ENCODE results near the gene AUTS2.

AUTS2 gene

DNA sequence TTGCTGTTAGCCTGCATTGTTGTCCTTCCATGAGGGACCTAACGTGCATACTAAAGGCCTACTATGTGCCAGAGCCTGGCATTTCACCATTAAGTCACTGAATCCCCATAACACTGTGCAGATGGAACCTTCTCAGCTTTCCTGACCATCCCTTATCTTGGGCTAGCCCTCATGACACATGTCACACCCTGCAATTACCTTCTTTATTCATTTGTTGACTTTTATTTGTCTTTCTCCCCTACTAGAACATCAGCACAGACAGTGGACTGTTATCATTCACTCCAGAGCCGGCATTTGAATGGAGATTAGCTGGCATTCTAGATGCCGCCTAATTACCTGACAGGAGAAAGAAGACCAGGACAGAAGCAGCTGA is 1062.5 kb downstream of the AUTS2 start:
- DNase-seq: no peak

DNA sequence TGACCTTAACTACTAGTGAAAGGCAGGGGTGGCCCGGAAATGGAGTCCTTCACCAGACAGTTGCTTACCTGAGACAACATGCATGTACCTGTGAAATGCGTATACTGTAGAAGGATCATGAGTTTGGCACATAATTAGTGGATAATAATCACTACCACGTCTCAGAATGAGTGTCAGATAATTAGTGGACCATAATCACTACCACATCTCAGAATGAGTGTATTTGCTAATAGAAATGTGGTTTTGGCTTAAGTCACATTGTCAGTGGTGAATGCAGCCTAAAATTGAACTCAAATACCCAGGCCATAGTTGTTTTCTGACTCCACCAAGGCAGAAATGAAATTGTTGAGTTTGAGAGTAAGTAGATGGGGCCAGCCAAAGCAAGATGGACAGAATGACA is 1065.4 kb downstream of the AUTS2 start:
- no peak for DNase-seq

DNA sequence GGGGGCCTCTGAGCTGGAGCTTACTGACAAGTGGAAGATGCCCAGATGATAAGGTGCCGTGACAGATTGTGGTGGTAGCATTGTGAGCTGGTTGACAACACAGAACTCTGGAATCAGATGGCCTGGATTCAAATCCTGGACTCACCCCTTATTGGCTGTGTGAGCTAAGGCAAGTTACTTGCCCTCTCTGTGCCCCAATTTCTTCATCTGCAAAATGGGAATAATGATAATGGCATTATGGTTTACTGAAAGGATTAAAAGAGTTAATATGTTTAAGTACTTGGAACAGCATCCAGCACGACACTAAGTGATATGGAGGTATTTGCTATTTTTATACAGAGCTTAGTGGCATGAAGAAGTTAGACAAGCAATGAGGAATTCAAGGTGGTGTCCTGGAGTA is 1067.7 kb downstream of the AUTS2 start:
- no peak for DNase-seq

DNA sequence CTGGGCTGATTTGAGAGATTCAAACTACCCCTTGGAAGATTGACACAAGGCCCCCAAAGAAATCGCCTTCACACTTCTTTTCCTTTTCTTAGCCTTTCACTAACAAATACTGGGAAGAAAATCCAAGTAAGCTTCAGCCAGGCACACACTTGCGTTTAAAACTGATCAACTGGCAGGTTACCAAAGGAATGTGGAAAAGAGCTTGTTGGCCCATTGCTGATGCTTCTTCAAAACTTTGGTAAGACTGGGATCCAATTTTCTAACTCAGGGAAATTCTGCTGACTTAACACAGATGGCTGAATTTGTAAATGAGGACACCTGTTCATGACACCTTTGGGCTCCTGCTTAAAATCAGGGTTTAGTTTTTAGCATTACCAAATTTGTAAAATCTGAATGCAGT is 1069.1 kb downstream of the AUTS2 start:
- no peak for DNase-seq

DNA sequence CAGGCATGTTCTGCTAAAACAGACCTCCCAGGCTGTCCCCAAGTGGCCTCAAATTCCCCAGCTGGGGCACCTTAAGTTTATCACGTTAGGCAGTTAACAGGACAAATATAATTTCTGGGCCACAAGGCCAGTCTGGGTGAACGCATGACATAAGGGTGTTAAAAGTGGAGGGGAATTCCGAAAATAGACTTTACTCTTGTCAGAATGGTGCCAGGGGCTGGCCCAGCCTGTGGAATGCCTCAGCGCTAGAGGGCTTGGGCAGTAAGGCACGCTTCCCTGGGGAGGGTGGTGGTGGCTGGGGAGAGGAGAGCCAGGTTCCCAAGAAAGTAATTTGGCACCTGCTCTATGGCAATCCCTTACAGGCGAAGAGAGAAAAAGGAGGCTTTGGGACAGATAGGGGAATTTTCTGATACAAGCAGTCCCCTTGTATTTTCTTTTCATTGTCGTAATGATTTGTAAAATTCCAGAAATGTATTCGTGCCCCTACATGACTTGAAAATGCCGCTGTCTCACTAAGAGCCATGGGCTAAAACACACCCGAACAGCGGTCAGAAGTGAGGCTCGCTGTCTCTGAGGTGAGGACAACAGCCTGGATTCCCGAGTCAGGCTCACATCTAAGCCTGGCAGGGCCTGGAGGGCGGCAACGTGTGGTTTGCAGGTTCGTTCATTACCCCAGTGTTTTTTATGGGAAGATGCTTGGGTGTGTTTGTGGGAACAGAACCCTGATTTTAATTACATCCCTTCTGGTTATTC is 1070.5 kb downstream of the AUTS2 start:
- DNase-seq: no peak

DNA sequence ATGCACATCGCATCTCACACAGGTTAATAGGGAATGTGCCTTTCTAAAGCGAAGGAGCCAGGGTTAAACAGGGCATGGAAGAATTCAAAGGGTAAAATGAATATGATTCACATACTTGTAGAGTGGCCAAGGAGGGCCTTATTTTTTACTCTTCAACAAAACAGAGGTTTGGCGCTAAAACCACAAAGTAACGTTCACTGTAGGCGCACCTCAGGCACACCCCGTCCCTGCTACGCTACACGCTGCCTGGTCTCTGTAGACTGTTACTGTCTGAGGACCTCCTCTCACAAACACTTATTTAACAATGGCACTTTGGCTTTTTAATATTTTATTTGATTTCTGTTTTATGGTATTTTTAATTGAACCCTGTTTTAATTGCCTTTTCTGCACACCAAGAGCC is 1071.6 kb downstream of the AUTS2 start:
- no peak for DNase-seq

DNA sequence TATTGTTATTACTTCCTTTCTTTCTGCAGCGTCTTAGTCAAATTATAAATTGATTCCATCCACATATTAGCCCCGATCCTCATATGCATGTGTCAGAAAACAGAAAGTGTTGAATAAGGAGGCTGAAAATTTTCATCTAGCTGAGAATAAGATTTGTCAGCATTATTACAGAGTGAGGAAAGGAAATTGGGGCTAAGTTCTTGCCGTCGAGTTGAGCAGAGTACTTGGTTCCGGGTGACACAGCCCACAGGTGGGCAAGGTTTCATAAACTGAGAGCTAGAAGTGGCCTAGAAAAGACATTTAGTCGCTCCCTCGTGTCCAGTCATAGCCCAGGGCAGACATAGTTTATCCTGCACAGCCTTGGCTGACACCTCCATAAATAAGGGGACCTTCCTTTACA is 1072.0 kb downstream of the AUTS2 start:
- no peak for DNase-seq

DNA sequence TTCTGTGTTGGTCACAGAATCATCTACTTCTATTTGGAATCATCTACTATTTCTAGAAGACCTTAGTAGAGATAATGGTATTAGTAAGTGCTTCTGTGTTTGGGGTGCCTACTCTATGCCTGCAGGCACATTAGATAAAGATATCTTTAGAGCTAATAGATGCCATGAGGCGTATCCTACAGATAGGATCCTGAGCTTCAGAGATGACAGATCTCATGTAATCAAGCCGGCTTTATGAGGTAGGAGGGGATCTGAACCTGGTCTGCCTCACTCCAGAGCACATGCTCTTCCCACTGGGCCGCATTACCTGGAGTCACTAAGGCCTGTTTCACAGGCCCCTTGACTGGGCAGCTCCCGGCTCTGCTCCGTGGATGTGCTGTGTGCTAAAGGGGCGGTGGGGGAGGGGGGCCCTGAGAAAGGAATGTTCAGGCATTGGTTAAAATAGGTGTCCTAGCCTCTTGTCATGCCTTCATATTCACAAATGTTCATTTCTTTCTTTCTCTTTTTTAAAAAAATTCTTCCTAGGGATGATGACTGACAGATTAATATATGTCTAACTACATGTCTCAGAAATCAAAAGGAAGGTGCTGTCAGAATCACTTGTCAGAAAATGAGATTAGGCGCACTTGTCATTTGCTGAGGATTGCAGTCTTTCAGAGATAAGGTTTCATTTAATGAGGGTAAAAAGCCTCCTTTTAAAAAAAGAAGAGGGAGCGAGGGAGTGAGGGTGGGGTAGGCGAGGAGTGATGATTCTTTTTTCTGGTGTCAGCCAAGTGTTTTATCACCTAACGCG is 1075.7 kb downstream of the AUTS2 start:
- DNase-seq: no peak

DNA sequence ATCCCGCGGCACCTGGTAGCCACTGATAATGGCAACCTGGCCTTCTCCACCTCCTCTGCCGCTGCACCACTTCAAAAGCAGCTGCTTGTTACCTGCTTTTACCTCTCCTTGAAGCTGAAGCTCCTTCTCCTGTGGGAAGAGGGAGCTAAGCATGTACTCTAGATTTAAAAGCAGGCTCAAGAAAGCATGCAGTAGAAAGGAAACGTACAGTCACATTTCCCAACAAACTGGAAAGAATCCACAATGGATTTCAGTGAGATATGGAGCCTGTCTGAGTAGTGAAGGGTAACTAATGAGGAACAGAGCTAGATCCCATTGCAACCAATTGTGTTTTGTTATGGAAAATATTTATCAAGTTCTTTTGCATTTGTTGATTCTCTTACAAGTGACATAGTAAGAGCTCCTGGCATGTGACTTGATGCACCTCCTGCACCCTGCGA is 1076.3 kb downstream of the AUTS2 start:
- DNase-seq: no peak

DNA sequence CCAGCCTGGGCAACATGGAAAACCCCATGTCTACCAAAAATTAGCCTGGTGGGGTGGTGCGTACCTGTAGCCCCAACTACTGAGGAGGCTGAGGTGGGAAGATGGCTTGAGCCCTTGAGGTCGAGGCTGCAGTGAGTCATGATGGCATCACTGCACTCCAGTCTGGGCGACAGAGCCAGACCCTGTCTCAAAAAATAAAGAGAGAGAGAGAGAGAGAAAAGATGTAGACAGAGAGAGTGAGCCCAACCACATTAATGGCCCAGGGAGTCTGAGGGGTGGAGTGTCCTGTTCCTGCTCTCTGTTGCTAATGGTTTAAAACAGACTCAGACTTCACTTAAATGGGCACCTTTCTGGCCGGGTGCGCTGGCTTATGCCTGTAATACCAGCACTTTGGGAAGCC is 1078.0 kb downstream of the AUTS2 start:
- DNase-seq: no peak

DNA sequence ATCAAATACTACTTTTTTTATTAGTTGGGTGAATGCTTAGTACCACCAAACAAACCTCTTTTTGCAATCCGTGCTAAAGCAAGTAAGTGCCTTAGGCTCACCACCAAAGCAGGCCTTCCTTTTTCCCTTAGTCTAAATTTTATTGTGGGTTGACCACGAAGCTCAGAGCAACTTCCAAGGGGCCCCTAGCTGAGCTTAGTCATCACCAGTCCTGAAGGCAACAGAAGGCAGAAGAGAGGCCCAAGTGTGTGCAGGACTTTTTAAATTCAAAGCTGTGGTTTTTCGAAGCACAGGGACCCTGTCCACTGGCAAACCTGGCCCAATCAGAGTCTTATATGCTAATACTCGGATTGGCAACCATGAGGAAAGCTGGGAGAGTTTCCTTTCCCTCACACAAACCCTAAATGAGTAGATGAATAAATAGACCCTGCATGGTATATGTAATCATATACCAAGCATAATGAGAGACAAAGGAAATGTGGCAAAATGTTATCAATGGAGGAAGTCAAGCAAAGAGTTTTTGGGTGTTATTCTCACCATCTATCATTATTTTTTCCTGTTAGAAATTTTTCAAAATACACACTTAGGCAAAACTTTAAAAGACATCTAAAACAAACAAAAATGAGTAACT is 1080.5 kb downstream of the AUTS2 start:
- DNase-seq: no peak

DNA sequence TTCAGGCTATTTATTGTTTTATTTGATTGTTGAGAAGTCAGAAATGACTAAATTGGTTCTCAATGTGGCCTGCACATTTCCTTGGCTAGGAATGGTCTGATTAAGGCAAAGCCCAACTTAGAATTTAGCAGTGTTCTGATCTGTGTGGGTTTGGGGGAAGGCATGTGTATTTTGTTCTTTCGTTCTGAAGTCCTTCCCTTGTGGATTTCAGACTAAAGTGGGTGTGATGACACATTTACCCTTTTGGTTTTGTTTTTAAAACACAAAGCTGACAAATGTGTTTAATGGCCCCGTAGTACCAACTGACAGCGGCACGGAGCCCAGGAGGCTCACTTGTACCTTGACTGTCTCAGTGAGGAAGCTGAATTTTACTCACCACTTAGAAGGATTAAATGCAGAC is 1081.4 kb downstream of the AUTS2 start:
- DNase-seq: no peak

DNA sequence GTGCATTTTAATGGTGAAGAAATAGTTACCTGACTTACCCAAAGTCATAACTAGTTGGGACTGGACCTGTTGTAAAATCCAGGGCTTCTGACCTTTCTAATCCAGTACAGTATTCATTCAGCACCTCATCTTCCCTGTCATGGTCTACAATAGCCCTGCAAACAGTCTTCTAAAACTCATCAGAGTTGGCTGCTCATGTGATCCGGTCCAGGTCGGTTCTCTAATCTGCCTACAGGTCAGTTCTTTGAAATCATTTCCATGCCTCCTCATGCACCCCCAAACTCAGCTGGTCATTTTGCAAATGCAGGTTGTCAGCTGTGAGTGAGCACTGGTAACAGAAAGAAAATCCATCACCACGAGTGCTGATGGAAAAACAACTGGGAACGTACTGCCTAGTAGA is 1082.0 kb downstream of the AUTS2 start:
- DNase-seq: no peak

DNA sequence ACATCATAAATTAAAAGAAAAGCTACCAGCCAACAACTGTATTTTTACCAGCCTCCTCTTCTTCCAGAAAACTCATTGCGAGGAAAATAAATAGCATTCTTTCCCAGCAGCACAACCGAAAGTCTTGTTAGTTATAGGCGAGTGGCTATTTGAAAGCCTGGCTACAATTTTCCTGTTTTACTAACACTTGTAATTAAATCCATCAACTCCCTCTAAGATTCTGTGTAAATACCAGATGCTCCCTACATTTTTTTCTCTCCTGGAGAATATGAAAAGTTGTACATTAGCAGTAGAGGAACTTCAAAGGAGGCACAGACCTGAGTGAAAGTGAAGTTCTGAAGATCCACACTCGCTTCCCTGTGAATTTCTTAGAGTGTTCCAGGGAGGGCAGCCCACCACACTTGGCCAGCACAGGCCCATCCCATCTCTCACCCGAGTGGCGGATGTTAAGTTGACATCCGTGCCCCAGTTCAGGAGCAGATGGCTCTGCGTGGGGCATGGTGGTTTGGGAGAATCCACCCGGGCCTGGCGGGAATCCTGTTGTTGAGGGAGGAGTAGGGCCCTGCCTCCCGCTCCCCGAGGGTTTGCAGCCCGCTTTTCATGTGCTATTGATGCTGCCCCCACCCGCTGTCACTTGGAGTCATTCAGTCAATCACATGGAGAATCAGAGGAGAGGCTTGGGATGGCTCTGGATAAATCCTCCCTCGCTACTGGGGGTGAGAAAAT is 1082.6 kb downstream of the AUTS2 start:
- peak; percentile 49 for DNase-seq

DNA sequence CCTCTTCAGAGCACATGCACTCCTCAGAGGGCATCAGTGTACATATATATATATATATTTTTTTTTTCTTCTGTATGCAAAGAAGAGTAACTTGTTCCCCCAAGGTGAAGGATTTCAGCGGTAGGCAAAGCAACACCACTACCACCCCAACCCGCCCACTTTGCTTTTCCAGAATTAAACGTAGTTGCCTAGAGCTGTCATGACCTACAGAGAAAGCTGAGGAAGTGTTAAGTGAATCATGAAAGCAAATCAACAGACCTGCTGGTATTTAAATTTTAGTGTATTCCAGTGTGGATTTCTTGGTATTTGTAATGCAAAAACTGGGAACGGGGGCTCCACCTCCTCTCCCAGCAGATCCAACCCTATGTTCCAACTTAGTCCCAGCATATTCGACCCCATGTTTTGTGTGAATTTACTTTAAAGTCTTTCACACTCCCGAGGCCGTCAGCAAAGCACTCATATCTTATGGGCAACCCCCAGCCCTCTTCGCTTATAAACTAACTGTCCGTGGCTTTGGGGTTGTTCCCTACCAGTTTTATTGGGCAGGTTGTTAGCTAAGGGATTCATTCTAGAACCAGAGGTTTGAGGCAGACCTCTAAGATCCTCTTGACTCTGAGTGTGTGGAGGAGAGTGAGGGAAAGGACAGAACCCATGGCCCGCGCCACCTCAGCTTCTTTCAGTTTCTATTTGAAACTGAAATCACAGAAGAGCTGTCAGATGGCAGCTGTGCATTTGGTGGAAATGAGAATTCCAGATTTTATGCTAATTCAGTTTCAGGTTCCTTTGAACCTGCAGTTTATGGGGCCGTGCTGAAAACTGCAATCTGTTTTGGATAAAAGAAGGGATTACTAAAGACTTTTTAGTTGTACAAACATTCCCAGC is 1083.4 kb downstream of the AUTS2 start:
- DNase-seq: peak; percentile 66

DNA sequence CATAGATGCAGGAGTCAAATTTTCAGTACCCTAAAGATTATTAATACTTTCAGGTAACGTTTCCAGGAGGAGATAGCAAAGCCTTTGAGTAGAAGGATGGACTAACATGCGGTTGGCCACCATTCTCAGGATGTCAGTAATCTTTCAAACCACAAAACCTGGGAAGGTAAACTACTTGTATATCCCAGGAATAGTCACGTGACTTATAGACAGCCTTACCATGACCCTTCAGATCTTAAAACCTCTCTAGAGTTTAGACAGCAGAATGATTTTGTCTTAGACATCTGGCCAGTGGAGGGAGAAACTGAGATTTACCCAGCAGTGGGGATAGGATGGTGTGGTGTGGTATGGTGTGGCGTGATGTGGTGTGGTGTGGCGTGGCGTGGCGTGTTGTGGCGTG is 1085.9 kb downstream of the AUTS2 start:
- DNase-seq: no peak

DNA sequence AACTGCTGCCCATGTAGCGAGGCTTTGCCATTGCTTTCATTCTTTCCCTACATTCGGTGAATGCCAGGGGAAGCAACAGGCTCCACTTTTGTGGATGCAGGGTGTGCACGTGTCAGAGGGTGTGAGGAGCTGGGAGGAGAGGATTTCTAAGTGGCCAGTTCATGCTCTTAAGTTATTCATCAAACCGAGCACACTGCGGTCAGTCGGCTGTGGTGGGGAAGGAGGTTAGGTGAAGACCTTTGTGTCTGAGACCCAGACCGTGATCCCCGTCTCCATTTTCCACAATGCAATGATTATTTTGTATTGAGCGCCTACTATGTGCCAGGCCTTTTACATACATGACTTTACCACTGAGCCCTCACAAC is 1095.0 kb downstream of the AUTS2 start:
- DNase-seq: no peak

DNA sequence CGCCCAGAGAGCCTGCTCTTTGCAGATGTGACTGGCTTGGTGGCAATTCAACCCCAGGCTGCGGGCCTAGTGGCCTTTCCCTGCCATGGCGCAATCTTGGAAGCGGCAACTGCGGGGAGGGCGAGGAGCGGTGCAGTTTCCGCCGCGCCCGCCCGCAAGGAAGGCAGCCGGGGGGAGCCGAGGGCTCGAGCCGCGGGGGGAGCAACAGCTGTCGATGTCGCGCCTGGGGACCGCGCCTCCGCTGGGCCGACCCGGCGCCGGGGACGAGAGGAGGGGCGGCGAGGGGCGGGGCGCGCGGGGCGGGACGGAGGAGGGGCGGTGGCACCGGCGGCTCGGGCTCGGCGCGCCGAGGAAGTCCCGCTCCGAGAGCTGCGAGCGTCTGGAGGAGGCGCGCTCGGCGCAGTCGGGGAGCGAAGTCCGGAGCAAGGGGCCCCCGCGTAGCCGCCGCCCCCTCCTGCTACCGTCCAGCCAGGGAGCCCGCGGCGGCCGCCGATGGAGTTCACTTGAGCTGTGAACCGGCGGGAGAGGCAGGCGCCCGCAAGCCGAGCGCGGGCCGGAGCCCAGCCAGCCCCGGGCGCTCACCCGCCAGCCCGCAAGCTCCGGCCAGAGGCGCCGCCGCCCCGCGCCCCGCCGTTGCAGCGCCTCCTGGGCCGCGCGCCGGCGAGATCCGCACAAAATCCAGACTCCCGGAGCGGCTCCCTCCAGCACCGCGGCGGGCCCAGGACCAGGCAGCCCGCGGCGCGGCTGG is 1095.6 kb downstream of the AUTS2 start:
- DNase-seq: peak; percentile 28

DNA sequence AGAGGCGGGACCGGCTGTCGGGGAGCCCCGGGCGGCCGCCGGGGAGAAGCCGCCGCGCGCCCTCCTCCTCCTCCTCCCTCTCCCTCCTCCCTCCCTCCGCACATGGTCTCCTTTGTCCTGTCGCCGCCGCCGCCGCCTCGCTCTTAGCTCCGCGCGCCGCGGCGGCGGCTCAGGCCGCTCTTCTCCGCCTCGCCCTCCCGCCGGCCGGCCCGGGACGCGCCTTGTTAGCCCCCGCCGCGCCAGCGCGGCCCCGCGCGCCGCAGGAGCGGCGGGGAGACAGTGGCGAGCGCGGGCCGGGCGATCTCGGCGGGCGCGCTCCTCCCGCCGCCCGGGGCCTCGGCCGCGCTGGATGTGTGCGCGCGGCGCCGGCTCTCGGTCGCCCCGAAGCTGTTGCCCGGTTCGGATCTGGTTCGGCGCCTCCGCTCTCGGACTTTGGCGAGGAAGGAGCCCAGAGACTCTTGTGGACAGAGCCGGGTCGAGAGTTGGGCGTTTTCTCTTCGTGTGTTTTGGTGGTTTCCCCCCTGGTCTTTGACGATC is 1096.2 kb downstream of the AUTS2 start:
- no peak for DNase-seq

DNA sequence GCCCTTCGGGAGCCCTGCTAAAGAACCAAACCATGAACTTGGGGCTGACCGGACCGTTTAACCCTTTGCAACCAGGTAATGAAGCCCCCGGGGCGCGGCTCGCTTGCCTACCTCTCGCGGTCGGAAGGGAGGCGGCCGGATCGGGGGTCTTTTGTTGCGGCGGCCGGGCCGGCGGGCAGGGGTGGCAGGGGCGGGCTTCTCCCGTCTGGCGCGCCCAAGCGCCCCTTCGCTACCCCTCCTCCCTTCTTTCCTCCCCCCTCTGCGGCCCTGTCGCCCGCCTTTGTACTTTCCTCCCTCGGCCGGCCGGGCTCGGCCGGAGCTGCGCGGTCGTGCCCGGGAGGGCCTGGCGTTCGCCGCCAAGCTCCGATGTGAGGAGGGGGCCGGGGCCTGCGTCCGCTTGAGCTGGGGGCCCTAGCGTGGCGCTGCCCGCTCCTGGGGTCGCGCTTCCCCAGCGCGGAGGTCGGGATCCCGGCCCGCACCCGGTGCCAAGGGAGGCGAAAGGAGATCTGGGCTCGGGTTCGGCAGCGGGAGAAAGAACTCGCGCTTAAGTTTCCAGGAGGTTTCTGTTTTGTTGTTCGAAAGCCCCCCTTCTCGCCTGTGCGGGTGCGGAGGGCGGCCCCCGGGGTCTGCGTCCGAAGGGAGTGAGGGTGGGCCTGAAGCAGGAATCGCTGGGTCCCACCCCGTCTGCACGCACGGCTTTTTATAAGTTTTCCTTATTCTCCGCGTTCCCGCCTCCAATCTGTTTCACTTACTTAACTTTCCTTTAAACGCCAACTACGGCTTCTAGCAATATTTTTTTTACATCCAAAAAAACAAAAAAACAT is 1096.9 kb downstream of the AUTS2 start:
- DNase-seq: no peak

DNA sequence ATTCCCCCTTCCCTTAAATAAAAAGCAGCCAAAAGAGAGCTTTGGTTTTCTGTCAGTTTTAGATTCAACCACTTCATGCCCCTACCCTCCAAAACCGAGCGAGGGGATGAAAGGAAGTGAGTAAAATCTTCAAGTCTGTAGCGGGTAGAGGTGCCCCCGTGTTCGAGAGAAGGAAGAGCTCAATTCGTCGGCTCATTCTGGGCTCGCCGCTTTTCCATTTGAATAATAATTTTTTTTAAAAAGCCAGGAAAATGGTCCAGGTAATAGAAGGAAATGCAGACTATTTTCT is 1097.5 kb downstream of the AUTS2 start:
- DNase-seq: peak; percentile 21
